Activated CD4-positive, alpha-beta T cell treated with anti-CD3 and anti-CD28 coated beads, Interleukin-2, amount 10 ng/mL, durations not matched to agents 24 days and 14 days (primary cell): ENCODE data around the gene SLAMF6. TPM values are rescaled to one million over a fixed set of nuclear protein-coding genes. Genes with fewer than 3 reads are reported as not detected.
"Not testable (repeated sequence)": the region's sequence is repeated elsewhere in the genome, so short reads cannot be mapped to it uniquely, and the experiment has no call there.

ENCODE experiments used
- DNase-seq: peaks from one replicate; pipeline ENCODE4 v3.0.0; 2022
- H3K27ac Mint-ChIP-seq: one replicate; pipeline ENCODE4 v1.8.0; 2022; ENCODE audit warnings: mild to moderate bottlenecking, mixed read lengths
- H3K27me3 Mint-ChIP-seq: one replicate; pipeline ENCODE4 v1.8.0; 2022; ENCODE audit warnings: mixed read lengths
- H3K36me3 Mint-ChIP-seq: one replicate; pipeline ENCODE4 v1.8.0; 2022; ENCODE audit warnings: low read depth, mild to moderate bottlenecking, mixed read lengths
- H3K4me1 Mint-ChIP-seq: one replicate; pipeline ENCODE4 v1.8.0; 2021; ENCODE audit warnings: mixed read lengths
- H3K4me3 Mint-ChIP-seq: one replicate; pipeline ENCODE4 v1.8.0; 2022; ENCODE audit warnings: mild to moderate bottlenecking, moderate library complexity, mixed read lengths
- H3K9me3 Mint-ChIP-seq: one replicate; pipeline ENCODE4 v1.8.0; 2021; ENCODE audit warnings: mixed read lengths
- intact Hi-C: fragments of 100-400 bp; cut with micrococcal nuclease; formaldehyde crosslinking; loops from one replicate; pipeline ENCODE4 v1.15.1; 2023
- total RNA-seq: library from RNA; stranded (reverse); gene quantifications from 2 replicates; pipeline ENCODE4 v1.2.3, GENCODE V29; 2022

The SLAMF6 gene
- total RNA-seq, 1 donor from 2014 or later: 53.8 TPM

DNA sequence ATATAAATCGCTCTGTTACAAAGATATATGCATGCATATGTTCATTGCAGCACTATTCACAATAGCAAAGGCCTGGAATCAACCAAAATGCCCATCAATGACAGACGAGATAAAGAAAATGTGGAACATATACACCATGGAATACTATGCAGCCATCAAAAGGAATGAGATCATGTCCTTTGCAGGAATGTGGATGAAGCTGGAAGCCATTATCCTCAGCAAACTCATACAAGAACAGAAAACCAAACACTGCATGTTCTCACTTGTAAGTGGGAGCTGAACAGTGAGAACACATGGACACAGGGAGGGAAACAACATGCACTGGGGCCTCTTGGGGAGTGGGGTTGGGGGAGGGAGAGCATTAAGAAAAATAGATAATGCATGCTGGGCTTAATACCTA, 5.5 kb downstream of the SLAMF6 start:
- H3K4me3 Mint-ChIP-seq, intact Hi-C loops: not testable (repeated sequence)
- peak overlapping the region; percentile 9 for H3K27ac Mint-ChIP-seq

DNA sequence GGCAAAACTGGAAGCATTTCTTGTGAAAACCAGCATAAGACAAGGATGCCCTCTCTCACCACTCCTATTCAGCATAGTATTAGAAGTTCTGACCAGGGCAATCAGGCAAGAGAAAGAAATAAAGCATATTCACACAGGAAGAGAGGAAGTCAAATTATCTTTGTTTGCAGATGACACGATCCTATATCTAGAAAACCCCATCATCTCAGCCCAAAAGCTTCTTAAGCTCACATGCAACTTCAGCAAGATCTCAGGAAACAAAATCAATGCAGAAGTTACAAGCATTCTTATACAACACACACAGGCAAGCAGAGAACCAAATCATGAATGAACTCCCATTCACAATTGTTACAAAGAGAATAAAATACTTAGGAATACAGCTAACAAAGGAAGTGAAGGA, 7.1 kb downstream of the SLAMF6 start:
- Mint-ChIP-seq H3K9me3 (peaks cover 28% of the 10 kb centered on the region), H3K4me1 (peaks cover 71% of the 10 kb centered on the region), H3K4me3 (peak overlapping the region; percentile 60), H3K36me3 (peaks cover 81% of the 10 kb centered on the region), H3K27ac (peak overlapping the region; percentile 48)
- H3K27me3 Mint-ChIP-seq, DNase-seq, intact Hi-C loops: not testable (repeated sequence)

More for the DNA sequence above, 5.5 kb downstream of the SLAMF6 start:
- H3K27me3 Mint-ChIP-seq, DNase-seq: not testable (repeated sequence)
- Mint-ChIP-seq H3K9me3 (peaks cover 24% of the 10 kb centered on the region), H3K4me1 (peaks cover 85% of the 10 kb centered on the region), H3K36me3 (peaks cover 77% of the 10 kb centered on the region)

DNA sequence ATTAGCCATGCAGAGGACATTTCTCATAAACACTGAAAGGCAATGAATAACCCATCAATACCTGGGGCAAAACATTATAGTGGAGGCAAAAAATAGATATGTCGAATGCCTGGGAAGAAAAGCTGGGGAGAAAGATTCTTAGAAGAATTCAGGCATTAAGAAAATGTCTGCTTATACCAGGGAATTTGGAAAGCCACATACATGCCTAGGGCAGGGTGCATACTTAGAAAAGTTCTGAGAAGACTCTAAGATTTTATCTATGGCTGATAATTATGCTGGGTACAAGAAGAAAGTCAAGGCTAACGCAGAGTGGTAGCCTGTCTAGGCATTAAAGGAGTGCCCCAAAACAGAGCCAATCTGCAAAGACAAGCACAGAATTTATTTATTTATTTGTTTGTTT, 18.4 kb downstream of the SLAMF6 start:
- no peak for DNase-seq
- H3K4me3 Mint-ChIP-seq: no peak overlapping the region
- H3K9me3 Mint-ChIP-seq: peaks cover 49% of the 10 kb centered on the region
- no peak overlapping the region for H3K27ac Mint-ChIP-seq
- peaks cover 21% of the 10 kb centered on the region for H3K4me1 Mint-ChIP-seq
- H3K27me3 Mint-ChIP-seq: no peaks in the 10 kb centered on the region
- peaks cover 95% of the 10 kb centered on the region for H3K36me3 Mint-ChIP-seq
- intact Hi-C loops: no loop called here

GRCh38 chr1:160503087-160503486, 20.0 kb downstream of the SLAMF6 start:
- Mint-ChIP-seq H3K9me3 (peaks cover 52% of the 10 kb centered on the region), H3K36me3 (peaks cover 95% of the 10 kb centered on the region), H3K4me1 (peaks cover 30% of the 10 kb centered on the region), H3K27ac (no peak overlapping the region), H3K4me3 (no peak overlapping the region), H3K27me3 (no peaks in the 10 kb centered on the region)
- no peak for DNase-seq
- intact Hi-C loops: no loop called here

GRCh38 chr1:160500321-160500990, 22.6 kb downstream of the SLAMF6 start:
- peak overlapping the region; percentile 18 for H3K27ac Mint-ChIP-seq
- peaks cover 79% of the 10 kb centered on the region for H3K36me3 Mint-ChIP-seq
- no peak overlapping the region for H3K4me3 Mint-ChIP-seq
- peaks cover 40% of the 10 kb centered on the region for H3K9me3 Mint-ChIP-seq
- H3K4me1 Mint-ChIP-seq: peaks cover 42% of the 10 kb centered on the region
- intact Hi-C loops: no loop called here
- no peaks in the 10 kb centered on the region for H3K27me3 Mint-ChIP-seq
- no peak for DNase-seq

- intact Hi-C loops: no loop called here
- peaks cover 45% of the 10 kb centered on the region for H3K4me1 Mint-ChIP-seq
- no peaks in the 10 kb centered on the region for H3K27me3 Mint-ChIP-seq
- peaks cover 72% of the 10 kb centered on the region for H3K36me3 Mint-ChIP-seq
- no peak for DNase-seq
- H3K4me3 Mint-ChIP-seq: no peak overlapping the region
- H3K27ac Mint-ChIP-seq: no peak overlapping the region
- H3K9me3 Mint-ChIP-seq: peaks cover 47% of the 10 kb centered on the region
These were observed 23.4 kb downstream of the SLAMF6 start for GRCh38 chr1:160499631-160500030.

GRCh38 chr1:160498301-160499065, 24.6 kb downstream of the SLAMF6 start:
- peaks cover 61% of the 10 kb centered on the region for H3K36me3 Mint-ChIP-seq
- peaks cover 44% of the 10 kb centered on the region for H3K4me1 Mint-ChIP-seq
- intact Hi-C loops: not testable (repeated sequence)

DNA sequence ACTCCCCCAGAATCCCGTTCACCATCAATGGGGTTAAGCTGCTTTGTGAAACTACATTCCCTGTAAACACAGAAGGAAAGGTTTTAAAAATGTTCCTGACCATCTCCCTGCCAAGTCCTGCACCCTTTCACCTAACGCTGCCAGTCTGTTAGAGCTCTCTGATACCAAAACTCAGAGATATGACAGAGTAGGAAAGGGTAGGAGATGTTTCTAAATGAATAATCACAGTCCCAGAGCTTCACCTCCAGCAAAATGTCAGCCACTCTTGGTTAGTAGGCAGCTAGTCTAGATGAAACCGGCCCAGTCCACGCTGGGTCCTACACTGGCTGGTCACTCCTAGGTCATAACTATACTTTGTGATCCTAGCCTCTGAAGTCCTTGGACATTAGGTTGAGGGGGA, 26.7 kb downstream of the SLAMF6 start:
- intact Hi-C loops: loop anchor here (2.0 kb wide), 1 partner anchor 14 kb away; no protein-coding TSS in a partner anchor
- Mint-ChIP-seq H3K9me3 (peaks cover 30% of the 10 kb centered on the region), H3K27me3 (no peaks in the 10 kb centered on the region), H3K27ac (peak overlapping the region; percentile 55), H3K4me3 (no peak overlapping the region), H3K36me3 (peaks cover 40% of the 10 kb centered on the region), H3K4me1 (peaks cover 33% of the 10 kb centered on the region)
- no peak for DNase-seq

More at GRCh38 chr1:160498301-160499065, 24.6 kb downstream of the SLAMF6 start:
- H3K9me3 Mint-ChIP-seq: peaks cover 46% of the 10 kb centered on the region
- H3K4me3 Mint-ChIP-seq, H3K27ac Mint-ChIP-seq, DNase-seq, H3K27me3 Mint-ChIP-seq: not testable (repeated sequence)

DNA sequence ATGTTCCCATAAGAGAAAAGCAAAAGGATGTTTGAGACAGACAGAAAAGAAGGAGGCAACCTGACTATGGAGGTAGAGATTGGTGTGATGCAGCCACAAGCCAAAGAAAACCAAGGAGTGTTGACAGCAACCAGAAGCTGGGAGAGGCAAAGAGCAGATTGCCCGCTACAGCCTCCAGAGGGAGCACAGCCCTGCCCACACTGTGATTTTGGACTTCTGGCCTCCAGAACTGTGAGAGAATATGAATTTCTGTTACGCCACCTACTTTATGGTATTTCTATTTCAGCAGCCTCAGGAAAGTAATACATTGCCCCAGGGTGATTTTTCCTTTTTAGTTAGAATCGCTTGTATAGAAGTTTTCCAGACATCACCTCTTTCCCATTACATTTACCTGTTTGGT, 28.4 kb downstream of the SLAMF6 start:
- Mint-ChIP-seq H3K9me3 (peaks cover 29% of the 10 kb centered on the region), H3K27ac (no peak overlapping the region), H3K36me3 (peaks cover 37% of the 10 kb centered on the region), H3K27me3 (no peaks in the 10 kb centered on the region), H3K4me3 (no peak overlapping the region), H3K4me1 (peaks cover 33% of the 10 kb centered on the region)
- no peak for DNase-seq
- intact Hi-C loops: no loop called here

DNA sequence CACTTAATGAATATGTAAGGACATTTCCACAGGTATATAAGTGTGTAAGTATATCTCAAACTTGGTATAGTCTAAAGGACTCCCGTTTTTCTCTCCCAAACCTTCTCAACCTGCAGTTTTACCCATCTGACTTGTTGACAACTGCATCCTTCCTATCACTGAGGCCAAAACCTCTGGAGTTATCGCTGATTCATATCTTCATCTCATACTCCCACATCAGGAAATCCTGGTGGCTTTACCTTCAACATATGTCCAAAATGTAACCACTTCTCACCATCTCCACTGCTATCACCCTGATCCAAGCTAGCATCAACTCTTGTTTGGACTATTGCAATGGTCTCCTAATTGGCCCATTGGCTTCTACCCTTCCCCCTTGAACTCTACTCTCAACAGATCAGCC, 30.4 kb downstream of the SLAMF6 start:
- no peaks in the 10 kb centered on the region for H3K27me3 Mint-ChIP-seq
- DNase-seq: no peak
- H3K9me3 Mint-ChIP-seq: peaks cover 20% of the 10 kb centered on the region
- H3K27ac Mint-ChIP-seq: no peak overlapping the region
- peaks cover 40% of the 10 kb centered on the region for H3K36me3 Mint-ChIP-seq
- no peak overlapping the region for H3K4me3 Mint-ChIP-seq
- peaks cover 31% of the 10 kb centered on the region for H3K4me1 Mint-ChIP-seq
- intact Hi-C loops: loop anchor here (2.0 kb wide), 2 partner anchors 18 to 28 kb away; no protein-coding TSS in a partner anchor

GRCh38 chr1:160491981-160492380, 31.1 kb downstream of the SLAMF6 start:
- no peak overlapping the region for H3K27ac Mint-ChIP-seq
- intact Hi-C loops: loop anchor here (2.0 kb wide), 2 partner anchors 17 to 29 kb away; no protein-coding TSS in a partner anchor
- peaks cover 29% of the 10 kb centered on the region for H3K4me1 Mint-ChIP-seq
- H3K36me3 Mint-ChIP-seq: peaks cover 40% of the 10 kb centered on the region
- H3K4me3 Mint-ChIP-seq: no peak overlapping the region
- H3K9me3 Mint-ChIP-seq: peaks cover 17% of the 10 kb centered on the region
- no peaks in the 10 kb centered on the region for H3K27me3 Mint-ChIP-seq
- DNase-seq: no peak

- Mint-ChIP-seq H3K36me3 (peaks cover 47% of the 10 kb centered on the region), H3K27me3 (no peaks in the 10 kb centered on the region), H3K9me3 (peaks cover 16% of the 10 kb centered on the region), H3K4me1 (peaks cover 20% of the 10 kb centered on the region), H3K4me3 (no peak overlapping the region), H3K27ac (no peak overlapping the region)
- DNase-seq: no peak
- intact Hi-C loops: no loop called here
These were observed 32.0 kb downstream of the SLAMF6 start for GRCh38 chr1:160491017-160491416.

GRCh38 chr1:160489513-160490261, 33.4 kb downstream of the SLAMF6 start:
- Mint-ChIP-seq H3K4me3 (no peak overlapping the region), H3K4me1 (peaks cover 22% of the 10 kb centered on the region), H3K9me3 (peaks cover 10% of the 10 kb centered on the region), H3K36me3 (peaks cover 56% of the 10 kb centered on the region), H3K27ac (peak overlapping the region; percentile 63), H3K27me3 (no peaks in the 10 kb centered on the region)
- DNase-seq: no peak
- intact Hi-C loops: no loop called here
